ENCODE data around the gene PDE4B. TPM values are rescaled to one million over a fixed set of nuclear protein-coding genes. Genes with fewer than 3 reads are reported as not detected.
"Not testable (repeated sequence)": the region's sequence is repeated elsewhere in the genome, so short reads cannot be mapped to it uniquely, and the experiment has no call there.

Gene PDE4B
- total RNA-seq, 1 donor from 2014 or later: 0.29 TPM

- TF ChIP-seq CTCF (IDR thresholded peaks at IDR 0.05; ENCODE audit: unreplicated experiment): no peak
- H3K4me1 Mint-ChIP-seq (ENCODE audit: low read depth): no peaks in the 10 kb centered on the region
- H3K27ac Mint-ChIP-seq: no peak overlapping the region
- no peaks in the 10 kb centered on the region for H3K36me3 Mint-ChIP-seq (ENCODE audit: insufficient read depth)
- DNase-seq (ENCODE audit: low spot score, unreplicated experiment): no peak
- H3K9me3 Mint-ChIP-seq (ENCODE audit: low read depth): peaks cover 9% of the 10 kb centered on the region
- H3K4me3 Mint-ChIP-seq (ENCODE audit: low read depth): no peak overlapping the region
- no peaks in the 10 kb centered on the region for H3K27me3 Mint-ChIP-seq
Observed at GRCh38 chr1:65866439-65866838, 73.7 kb downstream of the PDE4B start.

- H3K27ac Mint-ChIP-seq: no peak overlapping the region
- DNase-seq (ENCODE audit: low spot score, unreplicated experiment): no peak
- H3K4me1 Mint-ChIP-seq (ENCODE audit: low read depth): no peaks in the 10 kb centered on the region
- H3K9me3 Mint-ChIP-seq (ENCODE audit: low read depth): no peaks in the 10 kb centered on the region
- H3K27me3 Mint-ChIP-seq: no peaks in the 10 kb centered on the region
- H3K4me3 Mint-ChIP-seq (ENCODE audit: low read depth): no peak overlapping the region
- H3K36me3 Mint-ChIP-seq (ENCODE audit: insufficient read depth): no peaks in the 10 kb centered on the region
- TF ChIP-seq CTCF (IDR thresholded peaks at IDR 0.05; ENCODE audit: unreplicated experiment): no peak
Observed at GRCh38 chr1:65872301-65872700, 79.6 kb downstream of the PDE4B start.

- H3K4me3 Mint-ChIP-seq (ENCODE audit: low read depth); H3K9me3 Mint-ChIP-seq (ENCODE audit: low read depth); H3K27ac Mint-ChIP-seq; H3K27me3 Mint-ChIP-seq; DNase-seq (ENCODE audit: low spot score, unreplicated experiment); H3K4me1 Mint-ChIP-seq (ENCODE audit: low read depth); H3K36me3 Mint-ChIP-seq (ENCODE audit: insufficient read depth): not testable (repeated sequence)
Observed at GRCh38 chr1:65878342-65878741, 85.6 kb downstream of the PDE4B start.

GRCh38 chr1:65880611-65881010, 87.9 kb downstream of the PDE4B start:
- no peak for DNase-seq (ENCODE audit: low spot score, unreplicated experiment)
- Mint-ChIP-seq H3K4me3 (ENCODE audit: low read depth) (no peak overlapping the region), H3K27ac (no peak overlapping the region), H3K27me3 (no peaks in the 10 kb centered on the region), H3K36me3 (ENCODE audit: insufficient read depth) (no peaks in the 10 kb centered on the region), H3K9me3 (ENCODE audit: low read depth) (no peaks in the 10 kb centered on the region), H3K4me1 (ENCODE audit: low read depth) (peaks cover 1% of the 10 kb centered on the region)
- TF ChIP-seq CTCF (IDR thresholded peaks at IDR 0.05; ENCODE audit: unreplicated experiment): no peak

- DNase-seq (ENCODE audit: low spot score, unreplicated experiment): no peak
- H3K9me3 Mint-ChIP-seq (ENCODE audit: low read depth): no peaks in the 10 kb centered on the region
- no peaks in the 10 kb centered on the region for H3K27me3 Mint-ChIP-seq
- no peak overlapping the region for H3K27ac Mint-ChIP-seq
- peaks cover 1% of the 10 kb centered on the region for H3K4me1 Mint-ChIP-seq (ENCODE audit: low read depth)
- TF ChIP-seq CTCF (IDR thresholded peaks at IDR 0.05; ENCODE audit: unreplicated experiment): no peak
- H3K36me3 Mint-ChIP-seq (ENCODE audit: insufficient read depth): no peaks in the 10 kb centered on the region
- H3K4me3 Mint-ChIP-seq (ENCODE audit: low read depth): no peak overlapping the region
Observed at GRCh38 chr1:65881067-65881594, 88.4 kb downstream of the PDE4B start.

GRCh38 chr1:65882076-65882475, 89.4 kb downstream of the PDE4B start:
- Mint-ChIP-seq H3K27me3 (no peaks in the 10 kb centered on the region), H3K9me3 (ENCODE audit: low read depth) (no peaks in the 10 kb centered on the region), H3K36me3 (ENCODE audit: insufficient read depth) (no peaks in the 10 kb centered on the region), H3K27ac (no peak overlapping the region), H3K4me3 (ENCODE audit: low read depth) (no peak overlapping the region), H3K4me1 (ENCODE audit: low read depth) (peaks cover 1% of the 10 kb centered on the region)
- no peak for DNase-seq (ENCODE audit: low spot score, unreplicated experiment)
- TF ChIP-seq CTCF (IDR thresholded peaks at IDR 0.05; ENCODE audit: unreplicated experiment): no peak

Measured in progenitor cell of endocrine pancreas (in vitro differentiated cells).